ENCODE measurements around the gene PDE6B.
"Not testable (repeated sequence)": the region's sequence is repeated elsewhere in the genome, so short reads cannot be mapped to it uniquely, and the experiment has no call there.

The PDE6B gene

GRCh38 chr4:624705-625590 is at the start of gene PDE6B:
Gene PDE6B (plus strand): TSS chr4:625573. CDS start chr4:625627, 54 bp downstream.
- DNase-seq, result no peak

GRCh38 chr4:576245-576821 is 49.0 kb upstream of the PDE6B start, which contains the start of gene TMEM271:
Gene TMEM271 (minus strand): TSS chr4:576295. CDS start chr4:576062, 233 bp downstream.
- no peak for DNase-seq

- no peak for DNase-seq
These were observed 48.3 kb upstream of the PDE6B start for GRCh38 chr4:576991-577498.

- no peak for DNase-seq
These were observed 47.6 kb upstream of the PDE6B start for GRCh38 chr4:577499-578450.

GRCh38 chr4:578451-579443 is 46.6 kb upstream of the PDE6B start:
- DNase-seq, result no peak

GRCh38 chr4:579543-580175 is 45.7 kb upstream of the PDE6B start:
- no peak for DNase-seq

- no peak for DNase-seq
These were observed 44.2 kb upstream of the PDE6B start for GRCh38 chr4:581181-581580.

- no peak for DNase-seq
These were observed 43.5 kb upstream of the PDE6B start for GRCh38 chr4:581753-582361.

- DNase-seq, result no peak
These were observed 41.6 kb upstream of the PDE6B start for GRCh38 chr4:583820-584219.

GRCh38 chr4:587671-588350 is 37.6 kb upstream of the PDE6B start:
- DNase-seq, result no peak

GRCh38 chr4:588351-588849 is 37.0 kb upstream of the PDE6B start:
- no peak for DNase-seq

- no peak for DNase-seq
These were observed 36.0 kb upstream of the PDE6B start for GRCh38 chr4:589219-589963.

- no peak for DNase-seq
These were observed 35.0 kb upstream of the PDE6B start for GRCh38 chr4:590313-590841.

- not testable (repeated sequence) for DNase-seq
These were observed 33.2 kb upstream of the PDE6B start for GRCh38 chr4:592178-592577.

- no peak for DNase-seq
These were observed 32.4 kb upstream of the PDE6B start for GRCh38 chr4:592825-593520.

- DNase-seq, result no peak
These were observed 26.4 kb upstream of the PDE6B start for GRCh38 chr4:598925-599324.

GRCh38 chr4:600166-600565 is 25.2 kb upstream of the PDE6B start:
- DNase-seq, result no peak

GRCh38 chr4:600850-601515 is 24.4 kb upstream of the PDE6B start:
- DNase-seq, result no peak

All from bone marrow (tissue), 2 donors.